DMS 273 treated with DMSO at 0.1 percent for 48 hours (cell line): Measurements from ENCODE around the gene RANGRF.

ENCODE experiments used
- DNase-seq: peaks from one replicate; lab custom pipeline; 2025; lab: John Stamatoyannopoulos, UW

The RANGRF gene

GRCh38 chr17:8314797-8315763, 26.6 kb downstream of the RANGRF start:
- no peak for DNase-seq

GRCh38 chr17:8315764-8316217, 27.3 kb downstream of the RANGRF start:
- DNase-seq, result no peak

- DNase-seq, result no peak
These were observed 29.8 kb downstream of the RANGRF start for GRCh38 chr17:8318010-8318935.

- DNase-seq, result no peak
These were observed 31.8 kb downstream of the RANGRF start for GRCh38 chr17:8320262-8320661.

- no peak for DNase-seq
These were observed 32.5 kb downstream of the RANGRF start for GRCh38 chr17:8320990-8321389.

GRCh38 chr17:8322061-8322460, 33.6 kb downstream of the RANGRF start:
- DNase-seq, result no peak

- DNase-seq, result no peak
These were observed 35.7 kb downstream of the RANGRF start for GRCh38 chr17:8324132-8324531.

GRCh38 chr17:8324923-8325322, 36.5 kb downstream of the RANGRF start:
- no peak for DNase-seq

- no peak for DNase-seq
These were observed 38.2 kb downstream of the RANGRF start for GRCh38 chr17:8326511-8327302.

GRCh38 chr17:8327303-8327649, 38.8 kb downstream of the RANGRF start:
- DNase-seq, result no peak

GRCh38 chr17:8332128-8332527, 43.7 kb downstream of the RANGRF start:
- no peak for DNase-seq

GRCh38 chr17:8332688-8333087, 44.2 kb downstream of the RANGRF start:
- DNase-seq, result no peak

- DNase-seq, result no peak
These were observed 44.8 kb downstream of the RANGRF start for GRCh38 chr17:8333281-8333680.

GRCh38 chr17:8337802-8338752, 49.6 kb downstream of the RANGRF start:
- DNase-seq, result no peak

GRCh38 chr17:8338753-8339140, 50.3 kb downstream of the RANGRF start:
- DNase-seq, result no peak

- DNase-seq, result no peak
These were observed 51.1 kb downstream of the RANGRF start, which contains the start of gene ODF4 for GRCh38 chr17:8339540-8339939. TSS of gene ODF4 (plus strand) at chr17:8339840. CDS start at chr17:8340052, 212 bp downstream.
